Endometrial microvascular endothelial cells (primary cell): Measurements from ENCODE around the gene DTHD1. TPM values are rescaled to one million over a fixed set of nuclear protein-coding genes. Genes with fewer than 3 reads are reported as not detected.

Experiments used
- in situ Hi-C: cut with HindIII; loops from 2 replicates; pipeline ENCODE4 v1.10.0; 2017; ENCODE audit warnings: low sequenced_read_pairs, low pct_unique_long_range_greater_than_20kb; ENCODE audit errors: inconsistent ontology term
- total RNA-seq: library from RNA; depleted of rRNA; stranded (reverse); fragments of >200 nt; gene quantifications from one replicate; pipeline ENCODE4 v1.2.3, GENCODE V29; 2015; ENCODE audit errors: inconsistent ontology term

Gene DTHD1
- total RNA-seq, 1 donor from 2014 or later, result not detected

DNA sequence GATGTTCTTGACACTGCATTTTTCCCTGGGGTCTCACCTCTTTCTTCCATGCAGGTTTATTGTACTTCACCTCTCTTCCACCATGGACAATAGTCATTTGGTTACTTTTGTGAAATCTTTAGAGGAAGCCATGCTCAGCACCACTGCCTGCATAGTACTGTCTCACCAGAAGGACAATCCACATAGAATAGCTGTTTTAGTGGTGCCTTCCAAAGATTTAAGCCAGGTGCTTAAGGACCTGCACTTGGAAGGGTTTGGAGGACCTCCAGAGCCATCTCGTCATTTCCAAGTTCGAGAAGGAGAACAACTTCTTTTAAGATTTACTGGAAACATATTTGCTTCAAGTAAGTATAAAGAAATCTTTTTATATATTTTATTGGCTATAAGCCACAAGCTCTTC is 26.7 kb downstream of the DTHD1 start:
- in situ Hi-C loops, result no loop called here

DNA sequence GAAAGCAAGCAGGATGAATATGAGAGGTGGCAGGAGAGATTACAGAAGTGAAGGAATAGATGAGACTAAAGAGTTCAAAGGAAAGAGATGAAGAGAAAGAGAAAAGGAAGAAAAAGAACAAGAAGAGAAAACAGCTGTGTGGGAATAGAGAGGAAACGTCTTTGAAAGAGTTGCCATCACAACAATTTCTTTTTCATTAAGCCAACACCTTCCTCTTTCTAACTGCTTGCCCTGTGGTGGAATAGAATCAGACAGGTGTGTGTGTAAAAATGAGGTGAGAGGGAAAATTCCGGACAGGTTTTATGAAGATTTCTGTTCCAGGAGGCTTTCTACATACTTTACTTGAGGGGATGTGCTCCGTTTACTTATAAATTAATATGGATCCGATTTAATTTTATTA is 28.8 kb downstream of the DTHD1 start:
- in situ Hi-C loops, result no loop called here

DNA sequence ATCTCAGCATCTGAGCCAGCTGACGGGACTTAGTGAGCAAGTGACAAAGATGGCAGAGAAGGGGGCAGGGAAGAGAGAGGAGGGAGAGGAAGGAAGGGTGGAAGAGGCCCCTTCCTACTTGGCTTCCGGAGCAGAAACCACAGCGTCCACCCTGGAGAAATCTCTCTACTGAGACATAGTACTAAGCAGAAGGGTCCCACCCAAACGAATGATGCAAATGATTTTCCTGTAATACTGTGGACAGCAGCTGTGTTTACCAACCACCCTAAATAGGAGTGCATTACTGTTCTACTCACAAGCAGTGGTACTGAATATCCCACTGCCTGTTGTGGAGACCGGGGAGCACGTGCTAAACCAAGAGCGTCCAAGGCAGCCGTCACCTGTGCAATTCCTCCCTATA is 29.4 kb downstream of the DTHD1 start:
- in situ Hi-C loops, result no loop called here

DNA sequence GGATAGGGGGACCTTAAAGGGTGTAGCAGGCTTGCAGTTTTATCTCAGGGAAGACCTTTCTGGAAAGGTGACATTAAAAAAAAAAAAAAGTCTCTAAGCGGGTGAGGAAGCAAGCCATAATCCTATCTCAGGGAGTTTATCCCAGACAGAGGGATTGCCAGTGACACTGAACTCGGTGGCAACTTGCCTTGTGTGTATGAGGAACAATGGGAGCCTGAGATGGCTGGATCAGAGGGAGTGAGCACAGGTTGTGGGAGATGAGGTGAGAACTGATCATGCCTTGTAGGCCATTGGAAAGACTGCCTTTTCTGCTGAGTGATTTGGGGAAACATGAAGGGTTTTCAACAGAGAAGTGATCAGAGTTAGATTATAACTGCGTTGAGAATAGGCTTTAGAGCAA is 31.1 kb downstream of the DTHD1 start:
- in situ Hi-C loops, result no loop called here

DNA sequence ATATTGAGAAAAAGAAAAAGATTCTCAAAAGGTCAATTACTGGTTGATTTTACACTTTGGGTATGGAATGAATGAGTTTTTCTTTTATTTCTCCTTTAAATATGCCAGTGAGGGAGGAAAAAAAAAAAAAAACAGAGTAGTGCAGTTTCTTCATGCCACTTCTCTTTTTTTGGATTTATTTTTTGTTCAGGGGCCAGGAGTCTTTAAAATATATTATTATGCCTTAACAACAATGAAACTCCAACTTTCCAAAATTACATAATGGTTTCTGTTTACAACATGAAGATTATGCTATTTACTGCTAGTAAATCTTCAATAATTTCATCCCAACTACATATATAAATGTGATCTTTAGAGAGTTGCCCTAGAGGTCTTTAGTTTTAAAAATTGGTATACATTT is 31.9 kb downstream of the DTHD1 start:
- in situ Hi-C loops, result no loop called here

DNA sequence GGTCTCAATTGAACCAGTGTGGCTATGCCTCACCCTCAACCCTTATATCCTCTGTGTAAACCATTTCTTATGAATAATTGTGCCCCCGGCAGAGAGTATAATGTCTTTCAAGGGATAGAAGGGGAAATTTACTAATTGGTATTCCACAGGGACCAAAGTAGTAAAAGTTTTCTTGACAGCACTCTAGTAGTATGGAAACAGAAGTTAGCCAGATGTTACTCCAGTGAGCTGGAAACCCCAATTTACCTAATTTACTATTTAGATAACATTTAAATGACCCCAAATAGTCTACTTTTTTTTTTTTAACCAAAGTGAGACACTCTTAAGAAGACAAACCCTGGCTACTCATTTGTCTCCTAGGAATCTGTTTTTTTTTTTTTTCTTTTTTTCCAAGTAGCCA is 32.3 kb downstream of the DTHD1 start:
- in situ Hi-C loops, result no loop called here

DNA sequence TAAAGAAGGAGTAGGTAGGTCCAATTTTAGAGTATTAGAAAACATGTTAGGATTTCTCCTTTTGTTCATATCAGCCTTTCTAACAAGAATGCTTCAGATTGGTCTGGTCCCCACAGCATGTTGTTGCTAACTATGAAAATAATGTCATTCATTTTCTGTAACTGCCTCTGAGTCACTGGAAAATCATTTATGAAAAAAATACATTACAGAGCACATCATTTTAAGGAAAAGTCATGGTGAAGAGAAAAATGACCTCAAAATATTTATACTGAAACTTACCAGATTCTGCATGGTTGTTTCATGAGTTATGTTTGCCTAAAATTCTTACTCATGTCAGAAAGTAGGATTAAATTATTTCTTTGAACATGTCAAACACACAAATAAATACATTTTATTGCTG is 35.2 kb downstream of the DTHD1 start:
- in situ Hi-C loops, result no loop called here

DNA sequence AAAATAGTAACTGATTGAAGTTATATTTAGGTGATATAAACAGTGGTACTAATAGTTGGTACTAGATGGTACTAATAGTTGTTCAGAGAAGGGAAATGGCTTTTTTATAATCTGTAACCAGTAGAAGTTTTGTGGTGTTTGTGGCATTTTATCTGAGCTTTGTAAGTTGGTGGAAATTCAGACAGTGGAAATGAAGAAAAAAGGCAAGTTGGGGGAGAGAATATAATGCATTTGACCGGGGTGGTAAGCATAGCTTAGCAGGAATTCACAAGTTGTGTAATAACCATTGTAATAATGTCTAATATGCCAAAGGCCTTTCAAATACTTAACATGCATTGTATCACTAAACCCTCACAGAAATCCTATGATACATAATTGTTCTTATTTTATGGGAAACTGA is 36.3 kb downstream of the DTHD1 start:
- in situ Hi-C loops, result no loop called here

DNA sequence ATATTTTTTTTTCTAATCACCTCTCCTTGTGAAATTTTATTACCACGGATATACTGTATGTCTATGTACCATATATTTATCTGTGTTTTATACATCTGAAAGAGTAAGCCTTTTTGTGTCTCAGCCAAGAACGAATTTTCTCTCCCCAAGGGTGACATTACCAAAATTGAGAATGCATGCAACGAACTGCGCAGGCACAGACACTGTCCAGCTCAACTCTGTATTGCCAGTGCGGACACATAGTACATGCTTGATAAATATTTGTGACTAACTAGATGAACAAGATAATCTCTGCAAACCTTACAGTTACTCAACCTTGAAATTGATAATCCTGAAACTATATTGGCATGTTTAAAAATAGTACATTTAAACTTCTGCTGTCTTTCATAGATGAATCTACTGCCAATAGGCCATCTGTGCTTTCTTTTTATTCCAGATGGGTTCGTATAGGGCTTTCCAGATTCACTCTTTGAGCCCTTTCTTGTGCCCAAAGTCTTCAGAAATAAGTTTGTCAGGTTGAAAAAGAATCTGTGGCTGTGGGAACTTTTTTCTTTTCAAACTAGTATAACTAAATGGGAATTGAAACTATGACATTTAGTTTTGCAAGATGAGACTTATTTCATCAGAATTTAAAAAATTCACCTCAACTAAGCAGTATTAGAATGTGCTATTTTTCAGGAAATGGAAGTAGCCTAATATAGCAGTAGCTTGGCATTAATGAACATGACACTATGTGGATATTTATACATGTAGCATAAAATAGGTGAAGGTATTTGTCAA is 38.9 kb downstream of the DTHD1 start:
- in situ Hi-C loops, result no loop called here

DNA sequence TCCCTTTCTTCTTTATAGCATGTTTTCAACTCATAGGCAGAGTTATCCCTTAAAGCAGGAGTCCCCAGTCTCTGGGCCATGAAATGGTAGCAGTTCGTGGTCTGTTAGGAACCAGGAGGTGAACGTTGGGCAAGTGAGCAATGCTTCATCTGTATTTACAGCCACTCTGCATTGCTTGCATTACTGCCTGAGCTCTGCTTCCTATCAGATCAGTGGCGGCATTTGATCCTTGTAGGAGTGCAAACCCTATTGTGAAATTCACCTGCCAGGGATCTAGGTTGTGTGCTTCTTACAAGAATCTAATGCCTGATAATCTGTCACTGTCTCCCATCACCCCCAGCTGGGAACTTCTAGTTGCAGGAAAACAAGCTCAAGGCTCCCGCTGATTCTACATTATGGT is 39.8 kb downstream of the DTHD1 start:
- in situ Hi-C loops, result no loop called here

DNA sequence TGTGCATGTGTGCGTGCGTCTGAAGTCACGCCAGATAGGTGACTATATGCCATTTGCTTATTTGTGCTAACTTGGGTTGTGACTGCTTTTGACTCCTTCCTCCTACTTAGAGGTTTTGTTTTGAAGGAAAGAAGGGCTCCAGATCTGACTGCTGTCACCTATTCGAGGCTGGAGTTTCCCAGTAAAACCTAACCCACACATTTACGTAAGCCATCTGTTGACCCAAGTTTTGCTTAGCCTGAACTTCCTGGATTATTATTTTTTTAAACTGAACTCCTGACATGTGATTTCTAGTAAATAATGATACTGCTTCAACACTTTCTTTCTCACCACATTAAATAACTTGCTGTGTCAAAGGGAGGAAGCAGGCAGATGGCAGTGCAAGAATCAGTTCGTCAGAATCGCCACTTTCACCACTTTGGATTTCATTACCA is 41.5 kb downstream of the DTHD1 start:
- in situ Hi-C loops, result no loop called here

DNA sequence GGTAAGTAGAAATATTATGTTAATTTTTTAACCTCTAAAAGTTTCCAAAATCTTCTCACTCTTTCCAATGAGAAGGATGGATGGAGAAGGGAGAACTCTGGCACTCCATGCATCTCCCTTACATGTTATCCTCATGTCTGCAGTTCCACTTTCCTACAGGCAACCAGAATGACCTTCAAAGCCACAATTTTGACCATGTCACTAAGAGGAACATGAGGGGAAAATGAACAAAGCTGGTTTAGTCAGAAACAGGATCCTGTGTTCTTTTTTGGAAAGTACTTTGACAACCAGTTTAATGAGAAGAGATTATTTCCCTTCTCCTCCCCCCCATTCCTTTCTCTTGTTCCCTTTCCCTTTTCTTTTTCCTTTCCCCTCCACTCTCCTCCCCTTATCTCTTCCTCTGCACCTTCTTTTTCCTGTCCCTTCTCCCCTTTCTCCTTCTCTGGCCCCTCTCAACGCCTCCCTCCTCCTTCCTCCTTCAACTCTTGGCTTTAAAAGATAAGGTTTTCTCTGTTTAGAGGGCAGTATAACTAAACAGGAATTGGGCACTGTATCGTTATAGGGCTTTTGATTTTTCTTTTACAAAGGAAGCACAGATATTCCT is 42.5 kb downstream of the DTHD1 start:
- in situ Hi-C loops, result no loop called here

DNA sequence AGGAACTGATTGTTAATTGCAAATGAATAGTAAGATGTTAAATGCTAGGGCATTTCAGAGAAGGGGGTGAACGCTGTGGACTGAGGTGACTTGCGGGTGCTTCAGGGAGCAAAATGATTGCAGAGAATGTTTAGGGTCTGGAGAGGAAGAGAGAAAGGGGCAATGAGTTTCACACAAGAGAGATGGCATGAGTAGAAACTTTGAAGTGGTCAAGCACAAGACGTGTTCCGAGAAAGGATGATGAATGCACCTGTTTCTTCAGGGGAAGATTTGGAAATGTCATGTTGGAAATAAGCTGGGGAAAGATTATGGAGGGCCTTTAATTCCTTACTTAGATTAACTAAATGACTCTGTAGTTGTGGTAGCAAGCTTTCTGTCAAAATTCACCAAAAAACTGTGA is 43.4 kb downstream of the DTHD1 start:
- in situ Hi-C loops, result no loop called here

DNA sequence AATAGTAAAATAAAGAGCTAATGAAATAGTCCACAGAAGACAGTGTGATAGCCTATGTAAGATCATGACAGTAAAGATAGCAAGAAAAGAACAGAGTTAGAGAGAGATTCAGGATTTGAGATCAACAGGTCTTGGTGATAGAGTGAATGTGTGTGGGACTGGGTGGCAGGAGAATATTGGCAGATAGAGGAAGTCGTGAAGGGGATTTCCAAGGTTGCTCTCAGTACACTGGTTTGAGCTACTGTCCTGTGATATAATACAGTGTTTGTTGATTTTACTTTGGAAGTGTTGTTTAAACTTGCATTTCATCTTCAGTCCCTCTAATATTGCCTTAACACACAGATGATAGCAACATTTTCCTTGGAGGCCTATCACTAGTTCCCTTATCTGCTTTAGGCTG is 44.1 kb downstream of the DTHD1 start:
- in situ Hi-C loops, result no loop called here

DNA sequence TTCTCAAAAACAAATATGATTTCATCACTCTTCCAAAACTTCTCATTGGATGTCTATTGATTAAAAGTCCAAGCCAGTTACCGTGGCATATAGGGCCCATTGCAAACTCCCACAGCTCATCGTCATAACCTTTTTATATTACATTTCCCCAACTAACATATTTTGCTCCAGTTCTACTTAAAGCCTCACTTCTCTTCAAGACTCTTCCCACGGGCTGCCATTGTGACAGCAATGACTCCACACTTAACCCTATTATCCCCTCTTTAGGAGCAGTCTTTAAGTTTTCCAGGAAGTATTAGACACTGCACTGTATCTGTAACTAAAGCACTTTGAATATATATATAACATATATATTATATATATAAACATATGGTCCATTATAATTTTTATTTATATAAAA is 44.5 kb downstream of the DTHD1 start:
- in situ Hi-C loops, result no loop called here

DNA sequence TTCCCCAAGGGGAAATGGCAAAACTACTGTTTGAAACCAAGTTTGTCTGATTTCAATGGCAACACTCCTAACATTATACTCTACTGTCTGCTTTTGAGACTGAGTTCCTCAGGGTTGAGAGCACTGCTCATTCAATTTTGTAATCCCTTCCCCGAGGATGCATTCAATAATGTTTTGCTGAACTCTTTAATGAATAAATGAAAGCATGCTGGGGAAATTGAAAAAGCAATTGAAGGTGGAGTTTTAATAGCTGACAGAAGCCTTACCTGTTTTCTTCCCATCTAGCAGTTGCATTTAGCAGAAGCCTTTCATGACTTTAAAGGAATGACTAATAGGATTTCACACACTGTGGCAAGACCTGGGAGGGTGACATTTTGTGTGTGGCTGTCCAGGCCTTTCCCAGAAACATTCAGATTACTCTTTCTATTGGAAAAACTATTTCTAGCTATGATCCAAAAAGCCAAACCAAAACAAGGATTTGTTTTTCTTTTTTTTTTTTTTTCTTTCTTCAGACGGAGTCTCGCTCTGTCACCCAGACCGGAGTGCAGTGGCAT is 45.1 kb downstream of the DTHD1 start:
- in situ Hi-C loops, result no loop called here

DNA sequence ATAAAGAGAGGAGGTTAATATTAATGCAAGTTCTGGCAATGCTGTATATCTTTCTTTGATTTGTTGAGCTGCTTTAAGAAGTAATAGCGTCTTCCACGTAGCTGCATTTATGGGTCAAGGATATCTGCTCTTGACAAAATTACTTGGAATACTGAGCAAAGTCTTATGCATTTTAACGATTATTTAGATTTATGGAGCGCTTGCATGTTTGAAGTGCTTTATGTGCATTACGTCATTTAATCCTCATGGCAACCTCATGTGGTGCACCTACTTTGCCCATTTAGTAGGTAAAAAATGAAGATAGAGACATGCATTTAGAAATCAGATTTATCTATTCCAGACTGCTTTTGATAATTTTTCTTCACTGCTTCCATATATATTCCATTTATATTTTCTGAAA is 46.0 kb downstream of the DTHD1 start:
- in situ Hi-C loops, result no loop called here

DNA sequence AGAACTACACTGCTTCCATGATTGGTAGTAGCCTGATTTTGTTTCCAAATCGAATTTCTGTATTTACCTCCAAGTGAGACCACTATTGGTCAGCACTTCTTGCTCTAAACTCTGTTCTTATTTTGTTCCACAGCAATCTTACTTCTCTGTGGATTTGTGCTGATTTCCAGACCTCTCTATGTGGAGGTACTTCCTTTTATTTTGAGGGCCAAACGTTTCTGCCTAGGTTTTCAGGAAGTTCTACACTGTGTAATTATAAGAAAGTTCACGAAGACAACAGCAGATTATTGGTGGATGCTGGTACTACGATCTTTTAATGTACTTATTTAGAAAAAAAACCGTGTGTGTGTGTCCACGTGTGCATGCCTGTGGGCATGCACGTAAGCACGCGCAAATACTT is 46.7 kb downstream of the DTHD1 start:
- in situ Hi-C loops, result no loop called here

DNA sequence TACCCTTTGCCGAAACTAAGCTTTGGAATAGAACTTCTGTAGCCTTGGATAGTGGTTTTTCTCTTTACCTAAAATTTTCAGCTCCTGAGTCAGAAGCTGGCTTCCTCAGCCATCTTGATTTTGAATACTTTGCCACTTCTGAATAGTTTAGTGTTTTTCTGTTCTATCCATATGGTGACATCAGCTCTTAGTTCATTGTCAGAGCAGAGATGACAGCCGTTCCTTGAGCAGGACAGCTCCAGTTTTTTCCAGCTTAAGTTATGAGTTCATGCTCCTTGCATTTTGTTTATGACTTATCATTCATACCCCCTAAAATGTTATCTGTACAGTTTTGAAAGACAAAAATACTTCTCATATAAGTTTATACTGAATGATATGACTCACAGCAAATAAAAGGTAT is 47.8 kb downstream of the DTHD1 start:
- in situ Hi-C loops, result no loop called here

DNA sequence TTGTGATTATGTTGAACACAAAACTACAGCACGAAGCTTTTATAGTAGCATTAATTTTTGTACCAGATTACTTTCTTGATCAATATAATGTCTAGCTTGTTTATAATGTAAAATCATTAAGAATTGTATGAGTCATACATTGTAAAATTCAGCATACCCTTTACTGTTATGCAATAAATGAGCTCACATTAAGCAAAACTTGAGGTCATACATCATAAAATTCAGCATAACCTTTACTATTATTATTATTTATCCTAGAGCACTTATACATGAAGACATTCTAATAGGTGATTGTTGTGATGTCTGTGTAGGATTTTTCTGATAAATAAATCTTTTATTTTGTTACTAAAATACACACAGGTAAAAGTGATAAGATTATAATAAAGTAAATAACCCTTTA is 49.4 kb downstream of the DTHD1 start:
- in situ Hi-C loops, result no loop called here
